GM18951 (cell line): Measurements from ENCODE around the gene RBM42.

Experiments
- POLR2A ChIP-seq: IDR thresholded peaks from 4 replicates; pipeline ENCODE4 v1.6.1; 2011; ENCODE audit warnings: mild to moderate bottlenecking; ENCODE audit not compliant: insufficient read length, insufficient read depth; ENCODE audit errors: extremely low read depth
- in situ Hi-C: fragments of 300-500 bp; cut with MboI; formaldehyde crosslinking; loops from one replicate; pipeline ENCODE4 v1.12.0; 2022; ENCODE audit warnings: low sequenced_read_pairs, mixed read lengths, inconsistent platforms; ENCODE audit not compliant: unreplicated experiment

Gene RBM42

DNA sequence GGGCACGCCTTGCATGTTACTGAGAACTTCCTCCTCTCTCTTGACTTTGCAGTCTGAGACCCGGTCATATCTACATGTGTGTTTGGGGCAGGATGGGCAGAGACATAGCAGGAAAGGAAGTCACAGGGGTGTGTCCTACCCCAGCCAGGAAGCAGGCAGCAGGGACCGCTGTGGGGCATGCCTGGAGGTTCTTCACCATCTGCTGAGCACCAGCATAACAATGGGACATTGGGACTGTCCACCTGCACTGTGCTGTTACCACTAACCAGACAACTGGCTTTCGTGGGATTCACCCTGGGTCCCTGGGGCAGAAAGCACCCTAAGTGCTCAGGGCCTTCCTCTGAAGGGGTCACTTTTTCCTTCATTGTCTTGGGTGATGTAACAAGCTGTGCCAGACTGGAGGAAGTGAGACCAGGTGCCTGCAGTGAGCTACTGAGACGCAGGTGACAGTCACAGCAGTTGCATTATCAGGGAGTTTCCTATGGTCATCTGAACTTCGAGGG is 18.9 kb upstream of the RBM42 start:
- peak; percentile 47 for TF ChIP-seq POLR2A
- in situ Hi-C loops = no loop called here

DNA sequence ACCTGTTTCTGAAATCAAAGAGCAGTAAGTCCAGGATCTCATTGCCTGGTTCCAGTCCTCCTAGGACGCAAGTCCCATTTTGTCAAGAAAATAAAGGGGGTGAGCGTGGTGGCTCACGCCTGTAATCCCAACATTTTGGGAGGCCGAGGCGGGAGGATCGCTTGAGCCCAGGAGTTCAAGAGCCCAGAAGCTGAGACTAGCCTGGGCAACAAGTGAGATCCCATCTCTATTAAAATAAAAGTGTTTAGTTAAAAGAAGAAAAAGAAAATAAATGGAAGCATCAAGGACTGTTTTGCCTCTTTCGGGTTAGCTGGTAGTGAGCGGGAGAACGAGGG is 16.6 kb upstream of the RBM42 start:
- TF ChIP-seq POLR2A = no peak
- in situ Hi-C loops = no loop called here

DNA sequence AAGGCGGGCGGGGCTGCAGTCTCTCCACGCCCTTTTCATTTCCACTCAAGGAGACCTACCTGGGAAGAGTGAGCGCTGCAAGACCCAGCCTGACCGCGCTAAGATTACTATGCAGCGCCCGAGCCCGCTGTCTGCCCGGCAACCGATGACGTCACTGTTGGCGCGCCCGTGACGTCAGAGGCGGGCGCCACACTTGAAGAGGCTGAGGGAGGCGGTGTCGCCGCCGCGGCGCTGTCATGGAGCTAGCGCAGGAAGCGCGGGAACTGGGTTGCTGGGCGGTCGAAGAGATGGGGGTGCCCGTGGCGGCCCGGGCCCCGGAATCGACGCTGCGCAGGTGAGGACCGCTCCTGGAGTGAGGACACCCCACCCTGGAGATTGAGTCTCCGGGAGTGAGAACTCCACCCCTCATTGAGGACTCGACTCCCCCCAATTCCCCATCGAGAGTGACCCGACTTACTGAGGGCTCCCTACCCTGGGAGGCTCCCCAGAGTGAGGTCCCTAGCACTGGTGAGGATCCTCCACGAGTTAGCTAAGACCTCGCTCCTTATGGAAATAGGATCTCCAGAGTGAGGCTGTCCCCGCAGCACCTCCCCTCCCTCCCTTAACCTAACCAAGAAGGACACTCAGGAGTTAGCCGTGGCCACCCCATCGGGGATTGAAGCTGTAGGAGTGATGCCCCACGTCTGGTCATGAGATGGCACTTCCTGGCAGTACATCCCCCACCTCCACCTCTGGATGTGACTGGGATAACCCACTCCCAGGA is 16.1 kb upstream of the RBM42 start, which contains the start of gene HAUS5:
HAUS5 (plus strand) TSS at position 177 of the 763 bp plus-strand sequence; CDS start at position 237, 60 bp downstream.
- in situ Hi-C loops = no loop called here
- peak; percentile 78 for TF ChIP-seq POLR2A

DNA sequence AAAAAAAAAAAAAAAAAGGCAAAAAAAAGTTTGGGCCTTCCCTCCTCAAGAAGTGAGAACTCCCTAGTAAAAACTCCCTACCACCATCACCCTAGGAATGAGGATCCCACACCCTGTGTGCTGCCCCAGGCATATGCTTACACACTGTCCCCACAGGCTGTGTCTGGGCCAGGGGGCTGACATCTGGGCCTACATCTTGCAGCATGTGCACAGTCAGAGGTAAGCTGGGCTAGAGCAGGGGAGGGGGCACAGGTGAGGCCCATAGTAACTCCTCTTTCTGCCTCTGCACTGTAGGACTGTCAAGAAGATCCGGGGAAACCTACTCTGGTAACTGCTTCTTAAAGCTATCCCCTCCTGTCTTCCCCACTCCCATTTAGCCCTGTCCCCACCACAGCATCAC is 15.3 kb upstream of the RBM42 start:
- in situ Hi-C loops = no loop called here
- TF ChIP-seq POLR2A = no peak

DNA sequence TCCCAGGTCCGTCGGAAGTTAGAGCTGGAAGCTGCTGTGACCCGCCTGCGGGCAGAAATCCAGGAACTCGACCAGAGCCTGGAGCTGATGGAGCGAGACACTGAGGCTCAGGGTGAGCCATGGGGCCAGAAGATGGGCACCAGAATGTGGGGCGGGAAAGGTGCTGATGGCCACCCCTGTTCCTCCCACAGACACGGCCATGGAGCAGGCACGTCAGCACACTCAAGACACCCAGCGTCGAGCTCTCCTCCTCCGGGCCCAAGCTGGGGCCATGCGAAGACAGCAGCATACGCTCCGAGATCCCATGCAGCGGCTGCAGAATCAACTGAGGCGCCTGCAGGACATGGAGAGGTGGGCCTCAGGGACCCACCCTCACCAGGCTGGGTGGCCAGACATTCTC is 13.8 kb upstream of the RBM42 start:
- TF ChIP-seq POLR2A = no peak
- in situ Hi-C loops = no loop called here

DNA sequence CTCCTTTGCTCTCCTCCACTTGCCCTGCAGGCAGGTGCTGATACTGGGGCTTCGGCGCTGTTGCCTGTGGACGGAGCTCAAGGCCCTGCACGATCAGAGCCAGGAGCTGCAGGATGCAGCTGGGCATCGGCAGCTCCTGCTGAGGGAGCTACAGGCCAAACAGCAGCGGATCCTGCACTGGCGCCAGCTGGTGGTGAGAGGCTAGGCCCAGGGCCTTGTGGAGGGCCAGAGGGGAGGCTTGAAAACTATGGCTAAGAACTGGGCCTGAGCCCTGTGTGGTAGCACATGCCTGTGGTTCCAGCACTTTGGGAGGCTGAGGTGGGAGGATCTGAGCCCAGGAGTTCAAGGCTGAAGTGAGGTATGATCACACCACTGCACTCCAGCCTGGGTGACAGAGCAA is 10.0 kb upstream of the RBM42 start:
- no peak for TF ChIP-seq POLR2A
- in situ Hi-C loops = no loop called here

DNA sequence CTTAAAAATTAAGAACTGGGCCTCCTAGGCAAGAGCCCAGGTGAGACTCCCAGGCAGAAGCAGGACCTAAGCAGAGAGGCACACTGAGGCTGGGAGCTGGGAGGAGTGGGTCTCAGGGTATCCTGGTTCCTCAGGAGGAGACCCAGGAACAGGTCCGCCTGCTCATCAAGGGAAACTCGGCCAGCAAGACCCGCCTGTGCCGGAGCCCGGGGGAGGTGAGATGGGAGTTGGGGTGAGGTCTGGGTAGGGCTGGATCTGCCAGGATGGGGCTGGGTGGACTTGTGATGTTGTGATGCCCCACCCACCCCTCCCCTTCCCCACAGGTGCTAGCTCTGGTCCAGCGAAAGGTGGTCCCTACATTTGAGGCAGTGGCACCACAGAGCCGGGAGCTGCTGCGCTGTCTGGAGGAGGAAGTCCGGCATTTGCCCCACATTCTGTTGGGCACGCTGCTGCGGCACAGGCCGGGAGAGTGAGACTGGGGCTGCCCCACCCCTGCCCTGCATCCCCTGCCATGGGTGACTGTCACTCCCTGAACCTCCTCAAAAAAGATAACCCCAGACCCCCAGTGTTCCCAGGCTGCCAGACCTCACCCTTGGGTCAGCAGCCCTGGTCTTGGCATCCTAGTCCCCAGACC is 9.4 kb upstream of the RBM42 start:
- TF ChIP-seq POLR2A = no peak
- in situ Hi-C loops = no loop called here

DNA sequence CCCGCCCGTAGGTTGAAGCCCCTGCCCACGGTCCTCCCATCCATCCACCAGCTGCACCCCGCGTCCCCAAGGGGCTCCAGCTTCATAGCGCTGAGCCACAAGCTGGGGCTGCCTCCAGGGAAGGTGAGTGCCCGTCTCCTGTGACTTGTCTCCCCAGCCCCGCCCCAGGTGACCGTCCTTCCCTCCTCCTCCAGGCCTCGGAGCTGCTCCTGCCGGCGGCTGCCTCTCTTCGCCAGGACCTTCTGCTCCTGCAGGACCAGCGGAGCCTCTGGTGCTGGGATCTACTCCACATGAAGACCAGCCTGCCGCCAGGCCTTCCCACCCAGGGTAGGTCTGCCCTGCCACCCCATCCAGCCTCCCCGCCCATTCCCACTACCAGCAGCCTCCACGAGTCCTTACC is 8.8 kb upstream of the RBM42 start:
- TF ChIP-seq POLR2A = no peak
- in situ Hi-C loops = no loop called here

DNA sequence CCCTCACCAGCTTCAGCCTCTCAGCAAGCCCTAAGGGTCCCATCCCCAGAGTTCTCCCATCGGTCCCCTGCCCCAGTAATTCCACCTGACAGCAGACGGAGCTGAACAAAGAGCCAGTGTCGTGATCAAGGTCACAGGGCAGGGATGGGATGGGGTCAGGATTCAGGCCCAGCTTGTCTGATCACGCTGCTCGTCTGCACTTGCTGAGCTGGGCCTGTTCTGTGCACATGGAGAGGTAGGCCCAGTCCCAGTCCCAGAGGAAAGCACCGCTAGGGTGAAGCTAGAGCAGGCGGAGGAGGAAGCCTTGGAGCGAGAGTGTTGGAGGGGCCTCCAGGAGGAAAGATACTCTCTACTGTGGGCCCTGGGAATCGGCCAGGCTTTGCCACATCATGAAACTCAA is 7.1 kb upstream of the RBM42 start:
- in situ Hi-C loops = no loop called here
- TF ChIP-seq POLR2A = no peak

DNA sequence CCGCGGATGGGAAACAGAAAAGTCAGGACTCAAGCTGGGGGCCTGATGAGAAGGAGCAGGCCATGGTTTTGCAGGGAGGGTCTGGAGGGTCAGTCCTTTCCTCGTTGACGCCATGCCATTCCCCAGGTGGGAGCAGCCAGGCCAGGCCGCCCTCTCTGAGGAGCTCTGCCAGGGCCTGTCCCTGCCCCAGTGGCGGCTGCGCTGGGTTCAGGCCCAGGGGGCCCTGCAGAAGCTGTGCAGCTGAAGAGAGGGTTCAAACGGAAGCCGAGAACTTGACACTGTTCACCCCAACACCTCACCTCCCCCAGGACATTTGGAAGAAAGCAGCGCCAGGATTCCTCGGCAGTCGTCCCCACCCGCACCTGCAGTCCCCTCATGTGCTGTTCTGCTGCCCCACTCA is 6.1 kb upstream of the RBM42 start:
- in situ Hi-C loops = no loop called here

DNA sequence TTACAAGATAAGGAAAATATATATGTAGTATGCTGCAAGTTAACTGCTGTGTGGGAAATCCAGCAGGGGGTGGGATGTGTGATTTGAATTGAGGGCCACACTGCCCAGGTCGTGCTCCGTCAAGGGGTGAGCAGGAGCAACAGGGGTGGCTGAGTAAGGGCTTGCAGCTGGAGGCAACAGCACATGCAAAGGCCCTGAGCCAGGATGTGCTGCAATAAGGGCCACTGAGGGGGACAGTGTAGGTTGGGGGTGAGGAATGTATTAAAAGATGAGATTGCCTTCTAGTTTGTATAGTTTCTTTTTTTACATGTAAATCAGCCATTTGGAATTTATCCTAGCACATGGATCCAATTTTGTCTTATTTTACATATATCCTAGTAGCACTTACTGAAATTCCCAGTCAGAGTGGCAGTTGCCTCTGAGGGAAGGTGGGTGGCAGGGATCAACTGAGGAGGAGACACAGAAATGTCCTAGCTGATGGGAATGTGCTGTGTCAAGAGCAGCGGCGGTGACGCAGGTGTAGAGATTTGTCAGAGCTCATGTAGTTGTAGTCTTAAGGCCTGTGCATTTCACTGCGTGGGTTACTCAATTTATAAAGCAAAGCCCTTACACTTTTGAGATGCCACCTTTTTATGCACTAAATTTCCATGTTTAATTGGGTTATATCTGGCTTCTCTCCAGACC is 5.4 kb upstream of the RBM42 start:
- no peak for TF ChIP-seq POLR2A
- in situ Hi-C loops = no loop called here

More for the DNA sequence above, 6.1 kb upstream of the RBM42 start:
- TF ChIP-seq POLR2A = no peak

DNA sequence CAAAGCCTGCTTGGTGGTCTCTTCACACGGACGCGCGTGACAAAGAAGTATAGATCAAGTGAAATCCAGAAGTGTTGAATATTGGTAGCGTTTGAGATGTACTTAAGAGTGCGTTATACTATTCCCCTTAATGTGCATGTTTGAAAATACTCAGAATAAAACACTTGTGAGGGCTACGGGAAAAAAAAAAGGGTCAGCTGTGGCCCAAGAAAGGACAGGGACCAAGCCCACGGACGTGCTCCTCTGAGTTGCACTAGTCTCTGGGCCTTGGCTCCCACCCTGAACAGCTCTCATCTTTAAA is 622 bp upstream of the RBM42 start:
- in situ Hi-C loops = no loop called here
- no peak for TF ChIP-seq POLR2A

DNA sequence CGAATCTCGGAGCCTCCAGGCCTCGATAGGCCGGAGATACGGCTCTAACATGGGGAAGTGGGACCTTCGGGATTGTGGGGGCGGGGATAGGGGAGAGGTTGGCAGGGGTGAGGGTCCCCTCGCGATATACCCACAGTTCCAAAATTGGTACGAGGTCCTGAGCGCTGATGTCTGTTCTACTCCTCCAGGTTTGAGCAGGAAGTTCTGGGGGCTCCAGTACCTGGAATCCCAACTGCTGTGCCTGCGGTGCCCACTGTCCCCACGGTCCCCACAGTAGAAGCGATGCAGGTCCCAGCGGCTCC is 447 bp downstream of the RBM42 start:
- TF ChIP-seq POLR2A = no peak
- in situ Hi-C loops = no loop called here
